ENCODE data around the gene GABRP. TPM values are rescaled to one million over a fixed set of nuclear protein-coding genes. Genes with fewer than 3 reads are reported as not detected.
A peak's percentile ranks its signal among the peaks of the same experiment; 100 is the strongest.
"Not testable (repeated sequence)": the region's sequence is repeated elsewhere in the genome, so short reads cannot be mapped to it uniquely, and the experiment has no call there.

GABRP gene
- total and polyA plus RNA-seq, 11 donors, result 0.08 to 2.9 (median 0.23) TPM; not detected in 3

DNA sequence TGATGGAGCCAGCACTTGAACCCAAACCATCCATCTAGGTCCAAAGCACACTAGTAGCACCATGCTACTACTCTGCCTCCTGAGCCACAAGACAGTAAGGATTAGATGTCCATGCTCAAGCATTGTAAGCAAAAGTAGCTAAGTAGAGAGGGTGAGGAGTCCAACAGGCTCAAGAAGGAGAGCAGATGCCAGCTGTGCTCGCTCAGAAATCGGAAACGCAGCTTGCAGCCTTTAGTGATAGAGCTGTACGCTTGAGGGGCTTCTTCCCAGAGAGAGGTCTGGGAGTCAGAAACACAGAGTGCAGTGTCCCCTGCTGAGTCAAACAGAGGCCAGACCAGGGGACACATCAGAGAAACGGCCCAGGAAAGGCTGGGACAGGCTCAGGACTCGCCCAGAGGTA, 32.7 kb upstream of the GABRP start:
- Histone ChIP-seq H3K9me3 (no peaks in the 10 kb centered on the region), H3K4me3 (no peak overlapping the region), H3K36me3 (no peaks in the 10 kb centered on the region), H3K27me3 (no peaks in the 10 kb centered on the region), H3K27ac (peak overlapping the region in 4 of 12 donors; percentile 2 to 68 (median 51)), H3K4me1 (peaks cover 2 to 65% (median 47%) of the 10 kb centered on the region in 12 donors)
- DNase-seq (no peak), ATAC-seq (no peak)
- TF ChIP-seq, protein P1, sequence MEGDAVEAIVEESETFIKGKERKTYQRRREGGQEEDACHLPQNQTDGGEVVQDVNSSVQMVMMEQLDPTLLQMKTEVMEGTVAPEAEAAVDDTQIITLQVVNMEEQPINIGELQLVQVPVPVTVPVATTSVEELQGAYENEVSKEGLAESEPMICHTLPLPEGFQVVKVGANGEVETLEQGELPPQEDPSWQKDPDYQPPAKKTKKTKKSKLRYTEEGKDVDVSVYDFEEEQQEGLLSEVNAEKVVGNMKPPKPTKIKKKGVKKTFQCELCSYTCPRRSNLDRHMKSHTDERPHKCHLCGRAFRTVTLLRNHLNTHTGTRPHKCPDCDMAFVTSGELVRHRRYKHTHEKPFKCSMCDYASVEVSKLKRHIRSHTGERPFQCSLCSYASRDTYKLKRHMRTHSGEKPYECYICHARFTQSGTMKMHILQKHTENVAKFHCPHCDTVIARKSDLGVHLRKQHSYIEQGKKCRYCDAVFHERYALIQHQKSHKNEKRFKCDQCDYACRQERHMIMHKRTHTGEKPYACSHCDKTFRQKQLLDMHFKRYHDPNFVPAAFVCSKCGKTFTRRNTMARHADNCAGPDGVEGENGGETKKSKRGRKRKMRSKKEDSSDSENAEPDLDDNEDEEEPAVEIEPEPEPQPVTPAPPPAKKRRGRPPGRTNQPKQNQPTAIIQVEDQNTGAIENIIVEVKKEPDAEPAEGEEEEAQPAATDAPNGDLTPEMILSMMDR (IDR thresholded peaks at IDR 0.05), result no peak
- no peak for TF ChIP-seq POLR2A (IDR thresholded peaks at IDR 0.05)
- 81 to 95% (median 84%) methylated on average over 6 of the region's 6 CpGs for WGBS, 4 donors
- intact Hi-C loops (cut with DNase I), result no loop called here

DNA sequence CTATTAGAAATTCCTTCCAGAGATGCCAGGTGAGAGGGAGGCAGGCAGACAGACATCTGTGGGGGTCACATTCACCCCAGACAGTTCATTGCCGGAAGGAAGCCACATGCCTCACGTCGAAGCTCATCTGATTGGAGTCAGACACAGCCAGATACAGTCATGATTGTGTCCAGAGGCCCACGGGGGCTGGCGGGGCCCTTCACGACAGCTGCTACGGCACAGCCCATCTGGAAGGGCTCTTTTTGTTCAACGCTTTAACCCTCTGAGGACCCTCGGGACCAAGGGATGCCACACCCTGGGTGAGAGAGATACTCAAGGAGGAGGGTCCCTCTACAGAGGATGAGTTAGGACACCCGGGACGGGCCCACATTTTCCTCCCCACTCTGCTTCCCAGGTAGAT, 31.9 kb upstream of the GABRP start:
- WGBS, 4 donors, result 22 to 62% (median 50%) methylated on average over 7 to 11 of the region's 11 CpGs
- peaks cover 2 to 65% (median 42%) of the 10 kb centered on the region in 12 donors for H3K4me1 ChIP-seq
- no peaks in the 10 kb centered on the region for H3K27me3 ChIP-seq
- TF ChIP-seq, protein P1 (IDR thresholded peaks at IDR 0.05), result no peak
- TF ChIP-seq POLR2A (IDR thresholded peaks at IDR 0.05), result no peak
- peak overlapping the region; percentile 4 to 68 (median 47) for H3K27ac ChIP-seq
- intact Hi-C loops (cut with DNase I), result no loop called here
- no peak overlapping the region for H3K4me3 ChIP-seq
- H3K9me3 ChIP-seq, result no peaks in the 10 kb centered on the region
- H3K36me3 ChIP-seq, result no peaks in the 10 kb centered on the region
- no peak for DNase-seq
- no peak for ATAC-seq

DNA sequence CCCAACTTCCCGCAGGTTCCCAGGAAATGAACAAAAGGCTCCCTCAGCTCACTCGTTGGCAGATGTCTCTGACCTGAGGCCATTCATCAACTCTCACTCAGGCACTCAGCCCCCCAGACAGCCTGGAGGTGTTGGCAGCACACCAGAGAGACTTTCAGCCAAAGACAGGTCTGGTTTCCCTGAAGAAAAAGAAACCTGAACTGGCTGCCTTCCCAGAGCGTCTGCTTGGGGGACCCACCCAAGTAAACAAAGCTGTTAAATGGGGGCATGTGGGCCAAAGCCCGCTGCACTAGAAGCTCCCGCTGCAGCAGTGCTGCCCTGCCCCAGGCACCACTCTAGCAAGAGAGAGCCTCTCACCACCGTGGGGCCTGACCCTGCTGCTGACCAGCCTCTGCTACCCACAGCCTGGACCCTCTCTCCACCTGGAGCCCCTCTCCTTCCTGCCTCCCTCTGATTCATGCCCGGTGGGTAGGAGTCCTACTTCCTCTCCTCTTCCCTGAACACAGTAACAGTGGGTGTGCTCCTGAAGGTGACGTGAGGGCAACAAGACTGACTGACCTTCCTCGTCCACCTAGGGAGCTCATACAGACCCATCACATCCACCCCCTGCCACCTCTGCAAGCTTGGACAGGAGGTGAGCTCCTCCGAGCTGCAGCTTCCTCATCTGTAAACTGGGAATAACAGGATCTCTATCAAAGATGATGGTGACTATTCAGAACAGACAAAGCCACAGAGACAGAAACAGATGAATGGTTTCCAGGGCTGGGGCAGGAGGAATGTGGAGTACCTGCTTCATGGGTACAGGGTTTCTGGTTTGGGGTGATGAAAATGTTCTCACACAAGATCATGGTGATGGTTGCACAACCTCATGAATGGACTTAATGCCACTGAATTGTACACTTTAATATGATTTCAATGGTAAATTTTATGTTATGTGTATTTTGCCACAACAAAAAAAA, 31.0 kb upstream of the GABRP start:
- TF ChIP-seq, protein P1 (IDR thresholded peaks at IDR 0.05), result no peak
- TF ChIP-seq POLR2A (IDR thresholded peaks at IDR 0.05), result no peak
- Histone ChIP-seq H3K27ac (peak overlapping the region in 11 of 12 donors; percentile 4 to 68 (median 50)), H3K4me1 (peaks cover 2 to 65% (median 41%) of the 10 kb centered on the region in 12 donors), H3K9me3 (no peaks in the 10 kb centered on the region), H3K4me3 (no peak overlapping the region), H3K27me3 (no peaks in the 10 kb centered on the region), H3K36me3 (no peaks in the 10 kb centered on the region)
- no peak for ATAC-seq
- WGBS, 4 donors, result 35 to 48% (median 43%) methylated on average over 6 to 10 of the region's 10 CpGs
- intact Hi-C loops (cut with DNase I), result no loop called here
- peak in 3 of 5 donors; percentile 40 to 59 (median 56) for DNase-seq

DNA sequence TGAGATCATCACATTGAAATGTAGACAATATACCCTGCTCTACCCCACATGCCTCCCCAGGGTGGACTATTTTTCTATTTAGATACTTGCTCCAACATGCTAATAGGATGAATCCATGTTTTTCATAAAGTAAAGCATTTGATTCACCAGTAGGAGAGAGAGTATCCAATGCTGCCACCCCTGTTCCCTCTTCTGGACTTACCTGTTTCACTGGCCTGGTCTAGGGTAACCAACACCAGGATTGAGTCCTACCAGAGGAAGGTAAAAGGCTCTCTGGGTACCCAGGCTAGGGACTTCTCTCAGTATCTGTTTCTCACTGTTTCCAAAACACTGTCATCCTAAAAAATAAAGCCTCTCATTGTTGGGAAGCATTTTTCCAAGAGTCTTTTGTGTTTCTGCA, 30.2 kb upstream of the GABRP start:
- H3K27me3 ChIP-seq, result no peaks in the 10 kb centered on the region
- ATAC-seq (no peak), DNase-seq (no peak)
- H3K27ac ChIP-seq, result peak overlapping the region in 3 of 12 donors; percentile 12 to 60 (median 41)
- TF ChIP-seq, protein P1 (IDR thresholded peaks at IDR 0.05), result no peak
- TF ChIP-seq POLR2A (IDR thresholded peaks at IDR 0.05), result no peak
- no peak overlapping the region for H3K4me3 ChIP-seq
- H3K4me1 ChIP-seq, result peaks cover 2 to 65% (median 41%) of the 10 kb centered on the region in 12 donors
- H3K36me3 ChIP-seq, result no peaks in the 10 kb centered on the region
- intact Hi-C loops (cut with DNase I), result no loop called here
- no peaks in the 10 kb centered on the region for H3K9me3 ChIP-seq

DNA sequence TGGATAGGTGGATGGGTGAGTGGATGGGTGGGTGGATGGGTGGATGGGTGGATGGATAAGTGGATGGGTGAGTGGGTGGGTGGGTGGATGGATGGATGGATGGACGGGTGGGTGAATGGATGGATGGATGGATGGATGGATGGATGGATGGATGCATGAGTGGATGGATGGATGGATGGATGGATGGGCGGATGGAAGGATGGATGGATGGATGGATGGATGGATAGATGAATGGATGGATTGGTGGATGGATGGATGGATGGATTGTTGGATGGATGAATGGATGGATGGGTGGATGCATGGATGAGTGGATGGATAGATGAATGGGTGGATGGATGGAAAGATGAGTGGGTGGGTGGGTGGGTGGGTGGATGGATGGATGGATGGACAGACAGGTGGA, 29.0 kb upstream of the GABRP start:
- H3K27ac ChIP-seq; H3K9me3 ChIP-seq; H3K4me3 ChIP-seq; DNase-seq; ATAC-seq; H3K27me3 ChIP-seq; H3K36me3 ChIP-seq; intact Hi-C loops (cut with DNase I): not testable (repeated sequence)
- WGBS, 4 donors, result 85 to 90% (median 89%) methylated on average over 2 of the region's 2 CpGs
- peaks cover 2 to 65% (median 34%) of the 10 kb centered on the region in 12 donors for H3K4me1 ChIP-seq
